Keratinocyte (primary cell): Measurements from ENCODE around the gene MOB3B. TPM values are rescaled to one million over a fixed set of nuclear protein-coding genes. Genes with fewer than 3 reads are reported as not detected.

Source experiments
- DNase-seq: peaks from one replicate; pipeline ENCODE4 v3.0.0-alpha.2; 2011; ENCODE audit warnings: low read depth, missing footprints, low spot score
- FAIRE-seq: peaks from 2 replicates; lab custom pipeline; 2011; peaks lifted over from hg19 to GRCh38; lab: Jason Lieb, UNC
- H2AFZ ChIP-seq: 2 replicates; pipeline ENCODE4 v1.6.0; 2012; ENCODE audit warnings: low read length, control low read depth, inconsistent platforms; ENCODE audit not compliant: control insufficient read depth
- H3K27ac ChIP-seq: 2 replicates; pipeline ENCODE4 v1.5.1; 2011; ENCODE audit warnings: low read length; ENCODE audit not compliant: control insufficient read depth, insufficient read depth
- H3K27me3 ChIP-seq: 3 replicates; pipeline ENCODE4 v1.6.0; 2011; ENCODE audit warnings: low read length; ENCODE audit not compliant: control insufficient read depth, insufficient read depth; ENCODE audit errors: extremely low read depth
- H3K36me3 ChIP-seq, 2 experiments: 2 replicates in 1 of 2; 3 replicates in 1 of 2; pipeline ENCODE4 v1.5.1; 2011; ENCODE audit warnings: low read length in 2 of 2, mild to moderate bottlenecking in 1 of 2; ENCODE audit not compliant: control insufficient read depth in 2 of 2, insufficient read depth in 2 of 2; ENCODE audit errors: extremely low read depth in 1 of 2
- H3K4me1 ChIP-seq: 3 replicates; pipeline ENCODE4 v1.5.1; 2011; ENCODE audit warnings: low read length; ENCODE audit not compliant: control insufficient read depth, insufficient read depth; ENCODE audit errors: extremely low read depth
- H3K4me2 ChIP-seq: 3 replicates; pipeline ENCODE4 v1.6.0; 2011; ENCODE audit warnings: low read depth, low read length; ENCODE audit not compliant: control insufficient read depth, insufficient read depth; ENCODE audit errors: extremely low read depth
- H3K4me3 ChIP-seq, 3 experiments: fragments of 200-600 bp in 1 of 3; sonication (generic) in 1 of 3; 2 replicates in 2 of 3; 3 replicates in 1 of 3; pipeline ENCODE4 v1.5.1; 2011 to 2016; ENCODE audit warnings: low read length in 3 of 3, mild to moderate bottlenecking in 3 of 3, control low read depth in 2 of 3, inconsistent platforms in 1 of 3, low read depth in 1 of 3, mixed read lengths in 1 of 3, mixed run types in 1 of 3, moderate library complexity in 1 of 3; ENCODE audit not compliant: control insufficient read depth in 2 of 3, insufficient read depth in 2 of 3; ENCODE audit errors: extremely low read depth in 1 of 3
- H3K79me2 ChIP-seq: 2 replicates; pipeline ENCODE4 v1.6.0; 2012; ENCODE audit warnings: low read length; ENCODE audit not compliant: control insufficient read depth, insufficient read depth
- H3K9ac ChIP-seq: 3 replicates; pipeline ENCODE4 v1.6.0; 2011; ENCODE audit warnings: low read length; ENCODE audit not compliant: control insufficient read depth, insufficient read depth; ENCODE audit errors: extremely low read depth
- H3K9me1 ChIP-seq: 3 replicates; pipeline ENCODE4 v1.6.0; 2011; ENCODE audit warnings: low read length; ENCODE audit not compliant: control insufficient read depth, insufficient read depth; ENCODE audit errors: extremely low read depth
- H3K9me3 ChIP-seq: 2 replicates; pipeline ENCODE4 v1.5.1; 2012; ENCODE audit warnings: low read depth, low read length; ENCODE audit not compliant: control insufficient read depth
- H4K20me1 ChIP-seq: 3 replicates; pipeline ENCODE4 v1.6.0; 2011; ENCODE audit warnings: low read length; ENCODE audit not compliant: control insufficient read depth, insufficient read depth; ENCODE audit errors: extremely low read depth
- CTCF ChIP-seq, 3 experiments: IDR thresholded peaks in 1 of 3; conservative IDR thresholded peaks in 1 of 3; optimal IDR thresholded peaks in 1 of 3; 2 replicates in 2 of 3; 3 replicates in 1 of 3; pipeline versions ENCODE3 to v1.5.1; 2011; ENCODE audit warnings: low read length in 3 of 3, mild to moderate bottlenecking in 3 of 3, moderate library complexity in 2 of 3, control low read depth in 1 of 3, inconsistent platforms in 1 of 3; ENCODE audit not compliant: insufficient read depth in 2 of 3; ENCODE audit errors: extremely low read depth in 1 of 3
- EZH2 ChIP-seq: IDR thresholded peaks from one replicate; pipeline ENCODE4 v1.6.1; 2012; ENCODE audit warnings: inconsistent platforms, mild to moderate bottlenecking, low read length, moderate library complexity
- dilution Hi-C: fragments of 300-500 bp; cut with MboI; formaldehyde crosslinking; loops from one replicate; pipeline ENCODE4 v1.7.0; 2020; ENCODE audit warnings: low sequenced_read_pairs; ENCODE audit not compliant: extremely low pct_ligation_motif_present
- polyA plus RNA-seq, 5 experiments: library from polyadenylated mRNA; depleted of rRNA in 3 of 5; stranded (reverse) in 3 of 5; stranded (forward) in 1 of 5; unstranded in 1 of 5; fragments of >200 nt; gene quantifications; 1 replicate in 1 of 5; 2 replicates in 3 of 5; 3 replicates in 1 of 5; pipeline versions ENCODE4 v1.2.1 to v1.2.3, GENCODE V29; 2011 to 2012; ENCODE audit warnings: missing spikeins in 2 of 5, low read depth in 1 of 5, low replicate concordance in 1 of 5

Gene MOB3B
- polyA plus RNA-seq, 1 donor (not counting 4 experiments of a cell fraction or from before 2014, with no cell fraction given), result 35.3 TPM

DNA sequence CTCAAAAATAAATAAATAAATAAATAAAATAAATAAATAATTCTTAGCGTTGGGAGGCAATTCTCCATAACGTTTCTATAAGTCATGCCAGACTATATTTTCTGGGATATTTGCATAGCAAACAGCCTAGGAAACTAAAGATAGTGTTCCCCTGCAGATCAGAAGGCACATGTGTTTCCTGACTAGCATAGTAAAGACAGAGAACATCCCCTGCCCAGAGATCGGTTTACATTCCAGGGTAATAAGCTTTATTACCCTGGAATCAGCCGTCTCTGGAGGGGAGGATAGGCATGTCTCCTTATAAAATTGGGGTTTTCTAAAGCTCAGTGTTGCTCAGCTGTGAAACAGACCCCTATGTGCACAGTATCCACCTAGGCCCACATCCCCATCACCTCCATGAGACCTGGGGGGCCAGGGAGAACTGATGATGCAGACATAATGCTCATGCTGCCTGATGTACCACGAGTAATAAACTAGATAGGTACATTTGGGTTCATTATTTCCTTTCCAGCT is 42.4 kb downstream of the MOB3B start:
- no peak overlapping the region for H3K9ac ChIP-seq
- H2AFZ ChIP-seq, result no peak overlapping the region
- H3K4me1 ChIP-seq, result peaks cover 17% of the 10 kb centered on the region
- peaks cover 2% of the 10 kb centered on the region for H3K9me1 ChIP-seq
- H3K27me3 ChIP-seq, result no peaks in the 10 kb centered on the region
- peak; percentile 52 for FAIRE-seq
- TF ChIP-seq EZH2, result no peak
- TF ChIP-seq CTCF (optimal IDR thresholded peaks at IDR 0.05 in 1 of 3, IDR thresholded peaks at IDR 0.05 in 1 of 3, conservative IDR thresholded peaks at IDR 0.05 in 1 of 3; ENCODE audit: extremely low read depth in 1 of 3, insufficient read depth in 2 of 3, low read length in 3 of 3), result no peak
- no peak overlapping the region for H3K4me2 ChIP-seq
- H3K4me3 ChIP-seq, result no peak overlapping the region
- H3K36me3 ChIP-seq, result peaks cover 0 to 10% of the 10 kb centered on the region in 2 experiments
- no peaks in the 10 kb centered on the region for H3K9me3 ChIP-seq
- no peak overlapping the region for H3K27ac ChIP-seq
- no peaks in the 10 kb centered on the region for H4K20me1 ChIP-seq
- peaks cover 51% of the 10 kb centered on the region for H3K79me2 ChIP-seq
- no peak for DNase-seq
- dilution Hi-C loops, result no loop called here

GRCh38 chr9:27485158-27485557 is 44.5 kb downstream of the MOB3B start:
- Histone ChIP-seq H3K27me3 (no peaks in the 10 kb centered on the region), H3K9ac (no peak overlapping the region), H3K79me2 (peaks cover 42% of the 10 kb centered on the region), H3K9me3 (no peaks in the 10 kb centered on the region), H4K20me1 (no peaks in the 10 kb centered on the region), H3K27ac (no peak overlapping the region), H3K4me1 (peaks cover 5% of the 10 kb centered on the region), H3K4me2 (no peak overlapping the region), H2AFZ (no peak overlapping the region), H3K9me1 (no peaks in the 10 kb centered on the region), H3K4me3 (no peak overlapping the region), H3K36me3 (peaks cover 0 to 10% of the 10 kb centered on the region in 2 experiments)
- FAIRE-seq, result no peak
- TF ChIP-seq CTCF (optimal IDR thresholded peaks at IDR 0.05 in 1 of 3, IDR thresholded peaks at IDR 0.05 in 1 of 3, conservative IDR thresholded peaks at IDR 0.05 in 1 of 3; ENCODE audit: extremely low read depth in 1 of 3, insufficient read depth in 2 of 3, low read length in 3 of 3) (no peak), EZH2 (no peak)
- dilution Hi-C loops, result no loop called here
- DNase-seq, result no peak
